ENCODE results near the gene WBP4. TPM values are rescaled to one million over a fixed set of nuclear protein-coding genes. Genes with fewer than 3 reads are reported as not detected.

The WBP4 gene
- total and polyA plus RNA-seq, 2 of the 4 experiments (the other 2 are of a cell fraction): 4.3 to 11.0 TPM

DNA sequence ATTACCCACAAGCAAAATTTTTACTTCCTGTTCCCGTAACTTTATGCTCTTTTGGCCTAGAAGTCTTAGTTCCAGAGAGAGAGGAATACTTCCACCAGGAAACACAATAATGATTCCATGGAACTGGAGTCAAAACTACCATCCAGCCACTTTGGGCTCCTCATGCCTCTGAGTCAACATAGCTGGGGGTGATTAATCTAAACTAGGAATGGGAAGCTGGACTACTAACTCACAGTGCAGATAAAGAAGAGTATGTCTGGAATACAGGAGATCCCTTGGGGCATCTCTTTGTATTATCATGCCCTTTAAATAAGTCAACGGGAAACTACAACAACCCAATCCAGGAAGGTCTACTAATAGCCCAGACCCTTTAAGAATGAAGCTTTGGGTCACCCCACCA, 33.3 kb upstream of the WBP4 start:
- peak; percentile 75 for ATAC-seq (ENCODE audit: low read depth)
- CTCF ChIA-PET: no interaction called here

More for the DNA sequence above, 33.3 kb upstream of the WBP4 start:
- dilution Hi-C loops (cut with HindIII; ENCODE audit: low sequenced_read_pairs, unreplicated experiment): no loop called here
- no peak overlapping the region for H3K18ac ChIP-seq (ENCODE audit: low read depth, low read length)
- H3K9ac ChIP-seq (ENCODE audit: low read depth, low read length): no peak overlapping the region
- no peak overlapping the region for H4K5ac ChIP-seq (ENCODE audit: low read depth, low read length)
- BruUV-seq (replicated peaks): no TSS peak
- H3K9me3 ChIP-seq (ENCODE audit: control insufficient read depth, insufficient read depth, low read length): no peaks in the 10 kb centered on the region
- no peak overlapping the region for H3K4me2 ChIP-seq (ENCODE audit: low read depth, low read length)
- H3K4me1 ChIP-seq (ENCODE audit: control insufficient read depth, insufficient read depth, low read length): no peaks in the 10 kb centered on the region; the same call in 1 of the 2 replicates
- peaks cover 37 to 78% of the 10 kb centered on the region in 2 experiments for H3K79me1 ChIP-seq (ENCODE audit: low read depth in 1 of 2, low read length in 2 of 2)
- POLR2A ChIA-PET (ENCODE audit: unreplicated experiment): no interaction called here
- no peak overlapping the region for H2BK120ac ChIP-seq (ENCODE audit: low read depth, low read length)
- H3K4ac ChIP-seq (ENCODE audit: low read depth, low read length): no peak overlapping the region
- no peaks in the 10 kb centered on the region for H3K27me3 ChIP-seq (ENCODE audit: control insufficient read depth, insufficient read depth, low read length)
- no peak overlapping the region for H2AFZ ChIP-seq (replicated peaks; ENCODE audit: low read length, poor library complexity)
- H3K27ac ChIP-seq (ENCODE audit: insufficient read depth, low read length): no peak overlapping the region
- no peak overlapping the region for H2BK5ac ChIP-seq (ENCODE audit: low read depth, low read length, poor library complexity, severe bottlenecking)
- H3K36me3 ChIP-seq (ENCODE audit: control insufficient read depth, insufficient read depth, low read length): peaks cover 11% of the 10 kb centered on the region
- H3K4me3 ChIP-seq (ENCODE audit: insufficient read depth, low read depth, low read length): no peak overlapping the region
- peaks cover 18% of the 10 kb centered on the region; the same call in 1 of the 2 replicates for H3K9me1 ChIP-seq (ENCODE audit: insufficient read depth, low read length)
- H3K14ac ChIP-seq (replicated peaks; ENCODE audit: low read depth, low read length): no peak overlapping the region
- intact Hi-C loops (cut with micrococcal nuclease): no loop called here
- H2AK9ac ChIP-seq (replicated peaks; ENCODE audit: low read depth, low read length, poor library complexity): no peak overlapping the region
- no peak overlapping the region for H2BK20ac ChIP-seq (ENCODE audit: low read depth, low read length)
- no peak overlapping the region for H3K56ac ChIP-seq (ENCODE audit: extremely low read depth, insufficient read depth, low read length)
- no CpG with 5 or more reads among the region's 2 CpGs for WGBS, 2 experiments (ENCODE audit: extremely low coverage in 2 of 2, insufficient read length in 1 of 2)
- H2AK5ac ChIP-seq (ENCODE audit: low read depth, low read length): no peak overlapping the region
- TF ChIP-seq CEBPB (IDR thresholded peaks at IDR 0.05; ENCODE audit: low read depth, low read length) (no peak), RAD21 (IDR thresholded peaks at IDR 0.05; ENCODE audit: low read length) (no peak)
- DNase-seq: peak; percentile 45
- H4K20me1 ChIP-seq (ENCODE audit: insufficient read depth, low read length): peaks cover 56% of the 10 kb centered on the region
- H3K23ac ChIP-seq (ENCODE audit: low read depth, low read length): no peak overlapping the region
- in situ Hi-C loops (cut with MboI; ENCODE audit: low sequenced_read_pairs): no loop called here
- H4K8ac ChIP-seq (ENCODE audit: low read depth in 2 of 2, low read length in 2 of 2): no peak overlapping the region
- no peak overlapping the region for H4K91ac ChIP-seq (ENCODE audit: insufficient read depth, low read depth, low read length)
- H2BK15ac ChIP-seq (ENCODE audit: low read depth, low read length): no peak overlapping the region

Data from IMR-90 (cell line).